Endothelial cell of umbilical vein (primary cell): ENCODE measurements around the gene PRDM16. TPM values are rescaled to one million over a fixed set of nuclear protein-coding genes. Genes with fewer than 3 reads are reported as not detected.

Experiments
- BruUV-seq: library from RNA; stranded (reverse); fragments of 400-500 nt; replicated peaks from 2 replicates; lab custom pipeline; 2021; lab: Mats Ljungman, UMichigan
- CTCF ChIA-PET: fragments of 300-600, 350-600 bp; sonication (Branson Sonifier 250); formaldehyde crosslinking; loops from one replicate; lab custom pipeline; 2021; ENCODE audit warnings: antibody characterized with exemption, inconsistent platforms; lab: Charles Lee
- POLR2A ChIA-PET: fragments of 300-600, 350-600 bp; sonication (Branson Sonifier 250); formaldehyde crosslinking; loops from one replicate; lab custom pipeline; 2021; ENCODE audit warnings: antibody characterized with exemption, inconsistent platforms; lab: Charles Lee
- DNase-seq: peaks from one replicate; pipeline ENCODE4 v3.0.0-alpha.2; 2011; ENCODE audit warnings: low read depth, low spot score
- FAIRE-seq: peaks from 2 replicates; lab custom pipeline; 2011; peaks lifted over from hg19 to GRCh38; lab: Jason Lieb, UNC
- H2AFZ ChIP-seq: 2 replicates; pipeline ENCODE4 v1.6.0; 2012; ENCODE audit warnings: low read depth, low read length, control low read depth, inconsistent platforms
- H3K27ac ChIP-seq: 2 replicates; pipeline ENCODE4 v1.5.1; 2011; ENCODE audit warnings: low read depth, mild to moderate bottlenecking, control low read depth, low read length, moderate library complexity; ENCODE audit not compliant: insufficient read depth
- H3K27me3 ChIP-seq, 2 experiments: 2 replicates each; pipeline versions ENCODE4 v1.6.0 to v1.6.1; 2011; ENCODE audit warnings: low read length in 2 of 2, mixed read lengths in 1 of 2; ENCODE audit not compliant: control insufficient read depth in 2 of 2, insufficient read depth in 2 of 2
- H3K36me3 ChIP-seq, 2 experiments: 2 replicates in 1 of 2; 3 replicates in 1 of 2; pipeline ENCODE4 v1.5.1; 2011; ENCODE audit warnings: low read length in 2 of 2, mild to moderate bottlenecking in 1 of 2, moderate library complexity in 1 of 2; ENCODE audit not compliant: control insufficient read depth in 2 of 2, insufficient read depth in 2 of 2; ENCODE audit errors: extremely low read depth in 1 of 2
- H3K4me1 ChIP-seq: 3 replicates; pipeline ENCODE4 v1.5.1; 2011; ENCODE audit warnings: mild to moderate bottlenecking, low read length; ENCODE audit not compliant: control insufficient read depth, insufficient read depth; ENCODE audit errors: extremely low read depth
- H3K4me2 ChIP-seq: 2 replicates; pipeline ENCODE4 v1.6.1; 2011; ENCODE audit warnings: low read length, control low read depth, mixed read lengths; ENCODE audit not compliant: insufficient read depth
- H3K4me3 ChIP-seq, 3 experiments: fragments of 200-600 bp in 1 of 3; sonication (generic), shearing (Covaris generic) in 1 of 3; replicated peaks in 1 of 3; 2 replicates each; pipeline ENCODE4 v1.5.1; 2011 to 2016; ENCODE audit warnings: control low read depth in 3 of 3, low read length in 3 of 3, mild to moderate bottlenecking in 2 of 3, inconsistent platforms in 1 of 3, low read depth in 1 of 3, moderate library complexity in 1 of 3; ENCODE audit not compliant: insufficient read depth in 1 of 3
- H3K79me2 ChIP-seq: 2 replicates; pipeline ENCODE4 v1.6.0; 2012; ENCODE audit warnings: low read length, inconsistent platforms; ENCODE audit not compliant: control insufficient read depth, insufficient read depth
- H3K9ac ChIP-seq: replicated peaks from 2 replicates; pipeline ENCODE3; 2011; ENCODE audit warnings: low read length, control low read depth; ENCODE audit not compliant: insufficient read depth; ENCODE audit errors: extremely low read depth
- H3K9me1 ChIP-seq: replicated peaks from 3 replicates; pipeline ENCODE4 v1.6.0; 2011; ENCODE audit warnings: mild to moderate bottlenecking, low read length; ENCODE audit not compliant: control insufficient read depth, insufficient read depth; ENCODE audit errors: extremely low read depth
- H3K9me3 ChIP-seq: replicated peaks from 2 replicates; pipeline ENCODE4 v1.5.1; 2012; ENCODE audit warnings: low read length, inconsistent platforms; ENCODE audit not compliant: control insufficient read depth, insufficient read depth
- H4K20me1 ChIP-seq: replicated peaks from 2 replicates; pipeline ENCODE3; 2011; ENCODE audit warnings: mild to moderate bottlenecking, low read length; ENCODE audit not compliant: control insufficient read depth, insufficient read depth; ENCODE audit errors: extremely low read depth
- CTCF ChIP-seq, 2 donors: IDR thresholded peaks; 1 replicate in 1 of 2; 2 replicates in 1 of 2; pipeline ENCODE4 v1.5.1; 2011; ENCODE audit warnings: low read length in 2 of 2, mild to moderate bottlenecking in 2 of 2, moderate library complexity in 2 of 2, control low read depth in 1 of 2, inconsistent platforms in 1 of 2, low read depth in 1 of 2; ENCODE audit not compliant: insufficient read depth in 1 of 2; ENCODE audit errors: extremely low read depth in 1 of 2
- EZH2 ChIP-seq: IDR thresholded peaks from 2 replicates; pipeline ENCODE4 v1.6.1; 2012; ENCODE audit warnings: borderline replicate concordance, low read depth, mild to moderate bottlenecking, moderate library complexity, low read length, inconsistent platforms; ENCODE audit not compliant: severe bottlenecking
- FOS ChIP-seq: IDR thresholded peaks from 2 replicates; pipeline ENCODE4 v1.6.1; 2011; ENCODE audit warnings: mild to moderate bottlenecking, low read length, moderate library complexity, borderline replicate concordance; ENCODE audit not compliant: insufficient read depth
- GATA2 ChIP-seq: IDR thresholded peaks from 2 replicates; pipeline ENCODE4 v1.7.0; 2011; ENCODE audit warnings: low read depth, mild to moderate bottlenecking, moderate library complexity, mixed read lengths, low read length; ENCODE audit not compliant: insufficient read length, insufficient read depth
- MYC ChIP-seq: IDR thresholded peaks from one replicate; pipeline ENCODE4 v1.6.1; 2011; ENCODE audit warnings: mild to moderate bottlenecking, low read depth, low read length
- POLR2AphosphoS5 ChIP-seq: IDR thresholded peaks from 2 replicates; pipeline ENCODE4 v1.6.1; 2012; ENCODE audit warnings: low read depth, mild to moderate bottlenecking, control low read depth, low read length, moderate library complexity; ENCODE audit not compliant: insufficient read depth
- dilution Hi-C: fragments of 300-500 bp; cut with MboI; formaldehyde crosslinking; loops from one replicate; pipeline ENCODE4 v1.15.0; 2019; ENCODE audit warnings: low sequenced_read_pairs; ENCODE audit not compliant: extremely low pct_ligation_motif_present
- intact Hi-C: fragments of 100-400 bp; cut with micrococcal nuclease; formaldehyde crosslinking; loops from one replicate; pipeline ENCODE4 v1.10.0; 2022
- polyA plus RNA-seq, 4 experiments: library from polyadenylated mRNA; depleted of rRNA in 3 of 4; stranded (reverse) in 3 of 4; unstranded in 1 of 4; fragments of >200 nt; gene quantifications; 2 replicates each; pipeline versions ENCODE4 v1.2.1 to v1.2.3, GENCODE V29; 2011 to 2012; ENCODE audit warnings: missing spikeins in 1 of 4
- total RNA-seq: library from RNA; stranded (reverse); gene quantifications from 2 replicates; pipeline ENCODE4 v1.2.3, GENCODE V29; 2021

Gene PRDM16
- total and polyA plus RNA-seq, 2 donors (not counting 3 experiments of a cell fraction or from before 2014, with no cell fraction given), result not detected

GRCh38 chr1:3122311-3122710, 53.3 kb downstream of the PRDM16 start:
- CTCF ChIA-PET, result no interaction called here
- H3K36me3 ChIP-seq, result no peaks in the 10 kb centered on the region
- dilution Hi-C loops, result no loop called here

More at GRCh38 chr1:3122311-3122710, 53.3 kb downstream of the PRDM16 start:
- no peak for DNase-seq
- Histone ChIP-seq H3K9me3 (no peaks in the 10 kb centered on the region), H3K4me2 (no peak overlapping the region), H3K27me3 (no peaks in the 10 kb centered on the region), H3K79me2 (no peaks in the 10 kb centered on the region), H3K9ac (no peak overlapping the region), H4K20me1 (no peaks in the 10 kb centered on the region), H2AFZ (no peak overlapping the region), H3K9me1 (no peaks in the 10 kb centered on the region), H3K4me1 (no peaks in the 10 kb centered on the region), H3K27ac (no peak overlapping the region), H3K4me3 (no peak overlapping the region)
- BruUV-seq, result no TSS peak
- FAIRE-seq, result no peak
- POLR2A ChIA-PET, result no interaction called here
- intact Hi-C loops, result no loop called here
- TF ChIP-seq GATA2 (no peak), POLR2AphosphoS5 (no peak), MYC (no peak), CTCF (IDR thresholded peaks at IDR 0.05; ENCODE audit: extremely low read depth in 1 of 2, insufficient read depth in 1 of 2, low read depth in 1 of 2, low read length in 2 of 2) (no peak), FOS (no peak), EZH2 (no peak)
